ENCODE measurements around the gene SYNRG.

SYNRG gene

GRCh38 chr17:37530420-37530819, 78.8 kb downstream of the SYNRG start:
- TF ChIP-seq CTCF (IDR thresholded peaks at IDR 0.05; ENCODE audit: low read depth, low read length): no peak
- no peak overlapping the region for H3K4me3 ChIP-seq (replicated peaks in 1 of 2; ENCODE audit: low read depth in 2 of 2, low read length in 2 of 2)
- DNase-seq (ENCODE audit: low read depth in 2 of 2): no peak

DNA sequence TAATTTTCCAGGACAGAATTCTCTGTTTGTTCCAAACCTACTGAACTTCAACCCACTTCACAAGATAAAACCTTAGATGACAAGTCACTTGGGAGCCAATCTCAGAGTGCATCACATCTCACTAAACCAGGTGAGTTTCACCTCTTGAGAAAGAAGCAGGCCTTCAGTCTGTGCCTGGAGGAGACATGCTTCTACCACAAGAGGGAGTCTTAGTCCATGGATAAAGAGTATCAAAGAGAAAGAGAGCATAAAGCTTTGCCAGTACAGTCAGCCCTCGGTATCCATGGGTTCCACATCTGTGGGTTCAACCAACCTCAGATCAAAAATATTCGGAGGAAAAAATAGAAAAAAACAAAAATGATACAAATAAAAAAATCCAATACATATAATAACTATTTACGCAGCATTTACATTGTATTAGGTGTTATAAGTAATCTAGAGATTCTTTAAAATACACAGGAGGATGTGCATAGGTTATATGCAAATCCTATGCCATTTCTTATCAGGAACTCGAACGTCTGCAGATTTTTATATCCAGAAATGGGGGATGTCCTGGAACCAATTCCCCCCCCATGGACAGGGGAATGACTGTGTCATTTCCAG, 81.9 kb downstream of the SYNRG start:
- no peak overlapping the region for H3K4me3 ChIP-seq (replicated peaks in 1 of 2; ENCODE audit: low read depth in 2 of 2, low read length in 2 of 2)
- peak; percentile 72 for TF ChIP-seq CTCF (IDR thresholded peaks at IDR 0.05; ENCODE audit: low read depth, low read length)
- peak; percentile 66 to 70 for DNase-seq (ENCODE audit: low read depth in 2 of 2)

DNA sequence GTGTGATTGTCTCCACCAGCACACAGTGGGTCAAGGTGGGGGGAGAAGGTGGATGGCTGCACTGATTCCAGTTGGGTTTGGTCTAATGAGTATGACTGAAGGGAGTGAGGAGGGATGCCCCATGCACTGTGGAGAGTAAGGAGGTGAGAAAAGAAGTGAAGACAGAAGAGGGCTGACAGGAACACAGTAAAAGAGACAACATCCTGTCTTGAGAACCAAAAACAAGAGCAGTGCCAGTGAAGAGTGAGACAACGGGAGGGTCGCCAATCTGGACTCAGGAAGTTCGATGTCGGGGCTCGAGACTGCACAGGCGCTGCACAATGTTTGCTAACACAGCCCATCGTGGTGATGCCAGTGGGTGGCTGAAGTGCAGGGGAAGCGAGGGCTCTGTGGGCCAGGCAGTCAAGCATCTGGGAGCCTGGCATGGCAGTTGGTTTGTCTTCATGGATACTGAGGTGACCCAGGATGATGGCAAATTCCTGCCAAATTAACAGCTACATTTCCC, 85.5 kb downstream of the SYNRG start:
- no peak for DNase-seq (ENCODE audit: low read depth in 2 of 2)
- no peak overlapping the region for H3K4me3 ChIP-seq (replicated peaks in 1 of 2; ENCODE audit: low read depth in 2 of 2, low read length in 2 of 2)
- no peak for TF ChIP-seq CTCF (IDR thresholded peaks at IDR 0.05; ENCODE audit: low read depth, low read length)

GRCh38 chr17:37521821-37522220, 87.4 kb downstream of the SYNRG start:
- TF ChIP-seq CTCF (IDR thresholded peaks at IDR 0.05; ENCODE audit: low read depth, low read length): no peak
- DNase-seq (ENCODE audit: low read depth in 2 of 2): no peak
- no peak overlapping the region for H3K4me3 ChIP-seq (replicated peaks in 1 of 2; ENCODE audit: low read depth in 2 of 2, low read length in 2 of 2)

GRCh38 chr17:37520174-37520573, 89.0 kb downstream of the SYNRG start:
- no peak for DNase-seq (ENCODE audit: low read depth in 2 of 2)
- TF ChIP-seq CTCF (IDR thresholded peaks at IDR 0.05; ENCODE audit: low read depth, low read length): no peak
- no peak overlapping the region for H3K4me3 ChIP-seq (replicated peaks in 1 of 2; ENCODE audit: low read depth in 2 of 2, low read length in 2 of 2)

DNA sequence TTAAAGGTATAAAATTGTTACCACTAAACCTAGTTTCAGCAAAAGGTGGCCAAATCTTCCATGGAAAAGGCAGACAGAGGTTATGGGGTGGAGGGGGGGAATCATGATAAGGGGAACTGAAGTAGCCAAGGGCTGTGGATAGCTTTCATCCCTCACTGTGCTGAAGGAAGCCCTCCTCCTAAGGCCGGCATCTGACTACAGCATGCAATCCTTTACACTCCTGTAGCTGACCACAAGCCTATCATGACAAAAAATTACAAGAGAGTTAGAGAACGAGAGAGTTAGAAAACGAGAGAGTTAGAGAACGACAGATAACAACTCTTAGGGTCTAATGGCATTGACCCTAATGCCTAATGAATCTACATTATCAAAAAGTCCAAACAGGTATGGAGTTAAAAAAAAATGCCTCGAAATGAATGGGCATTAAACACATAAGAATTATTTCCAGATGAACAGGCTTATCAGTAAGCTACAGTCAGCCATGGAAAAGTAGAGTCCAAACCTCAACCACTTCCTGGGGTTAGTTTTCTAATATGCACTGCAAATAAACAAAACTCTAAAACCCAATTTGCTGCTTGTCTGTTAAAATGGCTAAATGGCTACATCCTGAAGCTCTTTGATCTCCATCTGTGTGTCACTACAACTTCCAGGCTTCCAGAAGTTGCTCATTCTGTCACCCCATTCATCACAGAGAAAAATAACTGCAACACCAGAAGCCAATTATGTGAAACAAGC, 89.8 kb downstream of the SYNRG start:
- no peak for TF ChIP-seq CTCF (IDR thresholded peaks at IDR 0.05; ENCODE audit: low read depth, low read length)
- DNase-seq (ENCODE audit: low read depth in 2 of 2): peak in 1 of 2 donors; percentile 10
- no peak overlapping the region for H3K4me3 ChIP-seq (replicated peaks in 1 of 2; ENCODE audit: low read depth in 2 of 2, low read length in 2 of 2)
